IPS-NIHi7 (cell line): ENCODE measurements around the gene UBR1.
"Not testable (repeated sequence)": the region's sequence is repeated elsewhere in the genome, so short reads cannot be mapped to it uniquely, and the experiment has no call there.

Experiments
- DNase-seq: peaks from one replicate; pipeline ENCODE4 v3.0.0; 2012; ENCODE audit warnings: mixed read lengths; ENCODE audit errors: extremely low spot score

UBR1 gene

GRCh38 chr15:42915654-42916315, 190.1 kb downstream of the UBR1 start:
- DNase-seq, result no peak

- no peak for DNase-seq
Observed at GRCh38 chr15:42914728-42915497, 190.9 kb downstream of the UBR1 start.

GRCh38 chr15:42911058-42911592, 194.7 kb downstream of the UBR1 start:
- DNase-seq, result no peak

GRCh38 chr15:42908538-42908937, 197.3 kb downstream of the UBR1 start:
- DNase-seq, result no peak

- DNase-seq, result no peak
Observed at GRCh38 chr15:42903388-42904324, 202.2 kb downstream of the UBR1 start.

- not testable (repeated sequence) for DNase-seq
Observed at GRCh38 chr15:42893911-42894310, 211.9 kb downstream of the UBR1 start.
